ENCODE measurements around the gene WWTR1. TPM values are rescaled to one million over a fixed set of nuclear protein-coding genes. Genes with fewer than 3 reads are reported as not detected.

WWTR1 gene
- total RNA-seq, 1 donor from 2014 or later = 39.1 TPM

DNA sequence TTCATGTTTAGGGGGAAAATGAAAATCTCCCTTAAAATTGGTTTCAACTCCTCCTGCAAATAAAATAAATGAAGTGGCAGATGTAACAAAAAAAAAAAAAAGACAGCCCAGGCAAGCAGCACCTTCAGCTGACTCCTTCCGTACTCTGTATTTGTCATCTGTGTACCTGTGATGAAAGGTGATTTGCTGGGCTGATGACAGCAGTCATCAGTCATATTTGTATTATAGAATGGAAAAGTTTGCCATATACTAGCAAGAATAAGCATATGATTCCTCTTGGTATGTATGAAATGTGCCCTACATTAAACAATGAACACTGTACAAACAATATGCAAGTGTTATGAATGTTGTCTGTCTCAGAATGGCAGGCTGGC lies 44.1 kb upstream of the WWTR1 start:
- Histone ChIP-seq H3K27ac (replicated peaks) (peak overlapping the region; percentile 56), H3K27me3 (ENCODE audit: low read depth) (no peaks in the 10 kb centered on the region), H3K9me3 (replicated peaks) (peaks cover 16% of the 10 kb centered on the region), H3K4me1 (peaks cover under 1% of the 10 kb centered on the region), H3K4me3 (no peak overlapping the region), H3K36me3 (peaks cover 4% of the 10 kb centered on the region)
- intact Hi-C loops (cut with micrococcal nuclease) = no loop called here
- no peak for DNase-seq
- TF ChIP-seq, protein P1, sequence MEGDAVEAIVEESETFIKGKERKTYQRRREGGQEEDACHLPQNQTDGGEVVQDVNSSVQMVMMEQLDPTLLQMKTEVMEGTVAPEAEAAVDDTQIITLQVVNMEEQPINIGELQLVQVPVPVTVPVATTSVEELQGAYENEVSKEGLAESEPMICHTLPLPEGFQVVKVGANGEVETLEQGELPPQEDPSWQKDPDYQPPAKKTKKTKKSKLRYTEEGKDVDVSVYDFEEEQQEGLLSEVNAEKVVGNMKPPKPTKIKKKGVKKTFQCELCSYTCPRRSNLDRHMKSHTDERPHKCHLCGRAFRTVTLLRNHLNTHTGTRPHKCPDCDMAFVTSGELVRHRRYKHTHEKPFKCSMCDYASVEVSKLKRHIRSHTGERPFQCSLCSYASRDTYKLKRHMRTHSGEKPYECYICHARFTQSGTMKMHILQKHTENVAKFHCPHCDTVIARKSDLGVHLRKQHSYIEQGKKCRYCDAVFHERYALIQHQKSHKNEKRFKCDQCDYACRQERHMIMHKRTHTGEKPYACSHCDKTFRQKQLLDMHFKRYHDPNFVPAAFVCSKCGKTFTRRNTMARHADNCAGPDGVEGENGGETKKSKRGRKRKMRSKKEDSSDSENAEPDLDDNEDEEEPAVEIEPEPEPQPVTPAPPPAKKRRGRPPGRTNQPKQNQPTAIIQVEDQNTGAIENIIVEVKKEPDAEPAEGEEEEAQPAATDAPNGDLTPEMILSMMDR (IDR thresholded peaks at IDR 0.05; ENCODE audit: borderline replicate concordance) = no peak

- Histone ChIP-seq H3K9me3 (replicated peaks) (peaks cover 16% of the 10 kb centered on the region), H3K27me3 (ENCODE audit: low read depth) (no peaks in the 10 kb centered on the region), H3K27ac (replicated peaks) (no peak overlapping the region), H3K4me3 (no peak overlapping the region), H3K36me3 (peaks cover 4% of the 10 kb centered on the region), H3K4me1 (no peaks in the 10 kb centered on the region)
- intact Hi-C loops (cut with micrococcal nuclease) = no loop called here
- DNase-seq = no peak
- TF ChIP-seq, protein P1 (IDR thresholded peaks at IDR 0.05; ENCODE audit: borderline replicate concordance) = no peak
Observed at GRCh38 chr3:149701206-149701976, 43.6 kb upstream of the WWTR1 start.

GRCh38 chr3:149688122-149688757 lies 30.4 kb upstream of the WWTR1 start:
- TF ChIP-seq, protein P1 (IDR thresholded peaks at IDR 0.05; ENCODE audit: borderline replicate concordance) = no peak
- H3K4me1 ChIP-seq = no peaks in the 10 kb centered on the region
- DNase-seq = no peak
- no peak overlapping the region for H3K4me3 ChIP-seq
- peaks cover 17% of the 10 kb centered on the region for H3K9me3 ChIP-seq (replicated peaks)
- H3K27me3 ChIP-seq (ENCODE audit: low read depth) = no peaks in the 10 kb centered on the region
- intact Hi-C loops (cut with micrococcal nuclease) = no loop called here
- H3K27ac ChIP-seq (replicated peaks) = no peak overlapping the region
- H3K36me3 ChIP-seq = no peaks in the 10 kb centered on the region

DNA sequence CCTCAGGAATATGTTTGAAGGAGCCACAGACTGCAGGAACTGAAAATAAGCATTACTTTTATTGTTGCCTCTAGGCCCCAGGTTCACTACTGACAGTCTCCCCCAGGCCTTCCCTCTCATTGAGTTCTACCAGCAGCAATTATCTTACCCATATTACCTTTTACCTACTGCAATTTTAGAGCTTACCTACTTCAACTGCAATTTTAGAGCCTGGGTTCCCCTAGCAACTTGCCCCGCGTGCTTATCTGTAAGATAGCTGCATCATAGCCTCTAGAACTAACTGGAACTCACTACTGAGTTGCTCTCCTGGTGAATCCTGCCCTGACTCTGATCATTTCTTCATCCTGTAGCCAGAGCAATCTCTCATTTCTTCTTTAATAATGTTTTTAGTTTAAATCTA lies 29.2 kb upstream of the WWTR1 start:
- H3K27ac ChIP-seq (replicated peaks) = no peak overlapping the region
- no peaks in the 10 kb centered on the region for H3K4me1 ChIP-seq
- H3K4me3 ChIP-seq = no peak overlapping the region
- no peaks in the 10 kb centered on the region for H3K36me3 ChIP-seq
- no peak for DNase-seq
- no peaks in the 10 kb centered on the region for H3K27me3 ChIP-seq (ENCODE audit: low read depth)
- H3K9me3 ChIP-seq (replicated peaks) = peaks cover 7% of the 10 kb centered on the region
- intact Hi-C loops (cut with micrococcal nuclease) = no loop called here
- TF ChIP-seq, protein P1 (IDR thresholded peaks at IDR 0.05; ENCODE audit: borderline replicate concordance) = no peak

GRCh38 chr3:149678351-149678950 lies 20.6 kb upstream of the WWTR1 start:
- H3K4me1 ChIP-seq = no peaks in the 10 kb centered on the region
- H3K27me3 ChIP-seq (ENCODE audit: low read depth) = no peaks in the 10 kb centered on the region
- H3K4me3 ChIP-seq = no peak overlapping the region
- H3K36me3 ChIP-seq = no peaks in the 10 kb centered on the region
- no peak for DNase-seq
- H3K9me3 ChIP-seq (replicated peaks) = no peaks in the 10 kb centered on the region
- intact Hi-C loops (cut with micrococcal nuclease) = no loop called here
- TF ChIP-seq, protein P1 (IDR thresholded peaks at IDR 0.05; ENCODE audit: borderline replicate concordance) = no peak
- no peak overlapping the region for H3K27ac ChIP-seq (replicated peaks)
